Activated T-cell treated with anti-CD3 and anti-CD28 coated beads, Interleukin-2, amount 50 U/mL, for 72 hours (primary cell): Measurements from ENCODE around the gene ZBED4. TPM values are rescaled to one million over a fixed set of nuclear protein-coding genes. Genes with fewer than 3 reads are reported as not detected.

ENCODE experiments used
- ATAC-seq, 2 donors: fragments of 150-1000 bp; cut with Tn5 transposase; replicated peaks in 1 of 2; 2 replicates each; pipeline ENCODE4 v1.10.0; 2021; ENCODE audit warnings: moderate library complexity in 2 of 2, mild to moderate bottlenecking in 1 of 2
- DNase-seq, 2 donors: peaks; one replicate each; pipeline ENCODE4 v3.0.0; 2021 to 2022; ENCODE audit warnings: mixed read lengths in 1 of 2
- H3K27ac Mint-ChIP-seq: one replicate; pipeline ENCODE4 v1.8.0; 2022; ENCODE audit warnings: mild to moderate bottlenecking, moderate library complexity, mixed read lengths
- H3K27me3 Mint-ChIP-seq: one replicate; pipeline ENCODE4 v1.8.0; 2022; ENCODE audit warnings: low read depth, mixed read lengths
- H3K36me3 Mint-ChIP-seq, 2 donors: one replicate each; pipeline ENCODE4 v1.8.0; 2022; ENCODE audit warnings: mixed read lengths in 2 of 2, mild to moderate bottlenecking in 1 of 2; ENCODE audit not compliant: insufficient read depth in 2 of 2
- H3K4me1 Mint-ChIP-seq: one replicate; pipeline ENCODE4 v1.8.0; 2022; ENCODE audit warnings: low read depth, mixed read lengths
- H3K4me3 Mint-ChIP-seq, 2 donors: one replicate each; pipeline ENCODE4 v1.8.0; 2022; ENCODE audit warnings: mild to moderate bottlenecking in 2 of 2, mixed read lengths in 2 of 2, moderate library complexity in 2 of 2
- H3K9me3 Mint-ChIP-seq, 2 donors: one replicate each; pipeline ENCODE4 v1.8.0; 2022; ENCODE audit warnings: mixed read lengths in 2 of 2
- total RNA-seq, 2 donors: library from RNA; stranded (reverse); gene quantifications; one replicate each; pipeline ENCODE4 v1.2.3, GENCODE V29; 2022

The ZBED4 gene
- total RNA-seq, 2 donors from 2014 or later, result 22.3 to 23.6 TPM

- DNase-seq, result no peak
- peak overlapping the region in 1 of 2 donors; percentile 60 for H3K4me3 Mint-ChIP-seq
- H3K4me1 Mint-ChIP-seq, result peaks cover 74% of the 10 kb centered on the region
- H3K27me3 Mint-ChIP-seq, result no peaks in the 10 kb centered on the region
- H3K36me3 Mint-ChIP-seq, result peaks cover 29 to 54% of the 10 kb centered on the region in 2 donors
- peaks cover 11 to 13% of the 10 kb centered on the region in 2 donors for H3K9me3 Mint-ChIP-seq
- ATAC-seq, result no peak
- H3K27ac Mint-ChIP-seq, result no peak overlapping the region
Observed at GRCh38 chr22:49866646-49867045, 13.0 kb downstream of the ZBED4 start.

GRCh38 chr22:49867303-49868265, 13.9 kb downstream of the ZBED4 start:
- peak overlapping the region in 1 of 2 donors; percentile 60 for H3K4me3 Mint-ChIP-seq
- DNase-seq (no peak), ATAC-seq (peak in 1 of 2 donors; percentile 47)
- peaks cover 66% of the 10 kb centered on the region for H3K4me1 Mint-ChIP-seq
- H3K27ac Mint-ChIP-seq, result peak overlapping the region; percentile 44
- H3K27me3 Mint-ChIP-seq, result no peaks in the 10 kb centered on the region
- peaks cover 29 to 54% of the 10 kb centered on the region in 2 donors for H3K36me3 Mint-ChIP-seq
- H3K9me3 Mint-ChIP-seq, result peaks cover 11 to 13% of the 10 kb centered on the region in 2 donors

GRCh38 chr22:49869086-49869830, 15.6 kb downstream of the ZBED4 start:
- peaks cover 29 to 54% of the 10 kb centered on the region in 2 donors for H3K36me3 Mint-ChIP-seq
- peak overlapping the region in 1 of 2 donors; percentile 43 for H3K4me3 Mint-ChIP-seq
- no peak for DNase-seq
- ATAC-seq, result no peak
- H3K27ac Mint-ChIP-seq, result no peak overlapping the region
- peaks cover 11 to 13% of the 10 kb centered on the region in 2 donors for H3K9me3 Mint-ChIP-seq
- no peaks in the 10 kb centered on the region for H3K27me3 Mint-ChIP-seq
- H3K4me1 Mint-ChIP-seq, result peaks cover 50% of the 10 kb centered on the region

DNA sequence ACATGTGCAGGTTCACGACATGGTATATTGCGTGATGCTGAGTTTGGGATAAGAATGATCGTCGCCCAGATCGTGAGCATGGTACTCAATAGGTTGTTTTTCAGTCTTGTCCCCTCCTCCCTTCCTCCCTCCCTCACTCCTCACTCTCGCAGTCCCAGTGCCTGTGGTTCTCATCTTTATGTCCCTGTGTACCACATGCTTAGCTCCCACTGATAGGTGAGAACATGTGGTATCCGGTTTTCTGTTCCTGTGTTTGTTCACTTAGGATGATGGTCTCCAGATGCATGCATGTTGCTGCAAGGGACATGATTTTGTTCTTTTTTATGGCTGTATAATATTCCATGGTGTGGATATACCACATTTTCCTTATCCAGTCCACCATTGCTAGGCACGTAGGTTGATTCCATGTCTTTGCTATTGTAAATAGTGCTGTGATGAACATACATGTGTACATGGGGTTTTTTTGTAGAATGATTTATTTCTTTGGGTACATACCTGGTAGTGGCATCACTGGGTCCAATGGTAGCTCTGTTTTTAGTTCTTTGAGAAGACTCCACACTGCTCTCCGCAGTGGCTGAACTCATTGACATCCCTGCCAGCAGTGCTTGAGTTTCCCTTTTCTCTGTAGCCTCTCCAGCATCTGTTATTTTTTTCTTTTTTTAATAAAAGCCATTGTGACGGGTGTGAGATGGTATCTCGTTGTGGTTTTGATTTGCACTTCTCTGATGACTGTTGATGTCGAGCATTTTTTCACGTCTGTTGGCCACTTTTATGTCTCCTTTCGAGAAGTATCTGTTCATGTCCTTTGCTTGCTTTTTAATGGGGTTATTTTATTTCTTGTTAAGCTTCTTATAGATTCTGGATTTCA, 16.4 kb downstream of the ZBED4 start:
- Mint-ChIP-seq H3K4me3 (peak overlapping the region; percentile 29 to 80), H3K9me3 (peaks cover 11 to 13% of the 10 kb centered on the region in 2 donors)

DNA sequence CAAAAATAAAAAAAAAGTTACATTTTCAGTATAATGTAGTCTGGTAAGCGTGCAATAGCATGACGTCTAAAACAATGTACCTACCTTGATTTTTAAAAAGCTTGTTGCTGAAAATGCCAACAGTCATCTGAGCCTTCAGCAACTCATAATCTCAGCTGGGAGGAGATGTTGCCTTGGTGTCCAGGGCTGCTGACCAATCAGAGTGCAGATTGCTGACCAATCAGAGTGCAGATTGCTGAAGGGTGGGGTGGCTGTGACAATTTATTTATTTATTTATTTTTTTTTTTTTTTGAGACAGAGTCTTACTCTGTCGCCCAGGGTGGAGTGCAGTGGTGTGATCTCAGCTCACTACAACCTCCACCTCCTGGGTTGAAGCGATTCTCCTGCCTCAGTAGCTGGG, 17.8 kb downstream of the ZBED4 start:
- peaks cover 20 to 41% of the 10 kb centered on the region in 2 donors for H3K36me3 Mint-ChIP-seq
- H3K27me3 Mint-ChIP-seq, result no peaks in the 10 kb centered on the region
- ATAC-seq (no peak), DNase-seq (no peak)
- H3K4me3 Mint-ChIP-seq, result no peak overlapping the region
- H3K9me3 Mint-ChIP-seq, result peaks cover 9 to 10% of the 10 kb centered on the region in 2 donors
- no peak overlapping the region for H3K27ac Mint-ChIP-seq
- H3K4me1 Mint-ChIP-seq, result peaks cover 45% of the 10 kb centered on the region

More for the DNA sequence above, 16.4 kb downstream of the ZBED4 start:
- peak; percentile 37 to 64 for ATAC-seq
- Mint-ChIP-seq H3K27me3 (no peaks in the 10 kb centered on the region), H3K27ac (peak overlapping the region; percentile 71), H3K4me1 (peaks cover 49% of the 10 kb centered on the region), H3K36me3 (peaks cover 27 to 50% of the 10 kb centered on the region in 2 donors)
- no peak for DNase-seq

- DNase-seq, result no peak
- ATAC-seq, result no peak
- Mint-ChIP-seq H3K27ac (no peak overlapping the region), H3K36me3 (peaks cover 14 to 37% of the 10 kb centered on the region in 2 donors), H3K4me3 (no peak overlapping the region), H3K9me3 (peaks cover 6 to 8% of the 10 kb centered on the region in 2 donors), H3K4me1 (peaks cover 39% of the 10 kb centered on the region), H3K27me3 (no peaks in the 10 kb centered on the region)
Observed at GRCh38 chr22:49872347-49872746, 18.7 kb downstream of the ZBED4 start.

- H3K36me3 Mint-ChIP-seq, result peaks cover 15 to 31% of the 10 kb centered on the region in 2 donors
- no peak for DNase-seq
- no peak overlapping the region for H3K27ac Mint-ChIP-seq
Observed at GRCh38 chr22:49873228-49873940, 19.7 kb downstream of the ZBED4 start.

DNA sequence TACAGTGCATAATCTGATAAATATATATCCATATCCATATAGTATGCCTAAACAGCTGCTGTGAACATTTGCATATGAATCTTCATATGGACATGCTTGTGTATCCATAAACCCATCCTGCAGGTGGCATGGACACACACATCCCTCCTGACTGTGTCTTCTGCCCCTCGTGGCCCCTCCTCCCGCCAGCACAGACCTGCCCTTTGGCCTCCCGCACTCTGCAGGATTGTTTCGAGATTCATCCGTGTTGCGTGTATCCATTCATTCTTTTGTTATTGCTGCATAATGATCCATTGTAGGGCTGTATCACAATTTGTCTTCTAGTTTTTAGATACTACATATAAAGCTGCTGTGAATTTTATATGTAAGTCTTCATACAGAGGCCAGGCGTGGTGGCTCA, 24.0 kb downstream of the ZBED4 start:
- no peaks in the 10 kb centered on the region for H3K27me3 Mint-ChIP-seq
- H3K27ac Mint-ChIP-seq, result no peak overlapping the region
- H3K36me3 Mint-ChIP-seq, result peaks cover 2 to 12% of the 10 kb centered on the region in 2 donors
- H3K9me3 Mint-ChIP-seq, result no peaks in the 10 kb centered on the region
- ATAC-seq (no peak), DNase-seq (no peak)
- no peak overlapping the region for H3K4me3 Mint-ChIP-seq
- H3K4me1 Mint-ChIP-seq, result peaks cover 13% of the 10 kb centered on the region

More at GRCh38 chr22:49873228-49873940, 19.7 kb downstream of the ZBED4 start:
- ATAC-seq, result no peak
- H3K4me1 Mint-ChIP-seq, result peaks cover 28% of the 10 kb centered on the region
- no peaks in the 10 kb centered on the region for H3K27me3 Mint-ChIP-seq
- peaks cover 6 to 8% of the 10 kb centered on the region in 2 donors for H3K9me3 Mint-ChIP-seq
- H3K4me3 Mint-ChIP-seq, result no peak overlapping the region

DNA sequence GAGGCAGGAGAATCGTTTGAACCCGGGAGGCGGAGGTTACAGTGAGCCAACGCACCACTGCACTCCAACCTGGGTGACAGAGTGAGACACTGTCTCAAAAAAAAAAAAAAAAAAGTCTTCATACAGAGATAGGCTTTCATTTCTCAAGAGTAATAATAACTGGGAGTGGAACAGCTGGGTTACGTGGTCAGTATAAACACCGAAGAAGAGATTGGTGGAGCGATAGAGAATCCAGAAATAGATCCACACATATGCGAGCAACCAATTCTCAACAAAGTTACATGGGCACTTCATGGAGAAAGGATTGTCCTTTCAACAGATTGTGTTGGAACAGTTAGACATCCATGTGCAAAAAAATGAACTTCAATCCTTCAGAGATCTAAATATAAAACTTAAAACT, 24.6 kb downstream of the ZBED4 start:
- no peaks in the 10 kb centered on the region for H3K27me3 Mint-ChIP-seq
- H3K4me3 Mint-ChIP-seq, result no peak overlapping the region
- H3K36me3 Mint-ChIP-seq, result peaks cover 2 to 16% of the 10 kb centered on the region in 2 donors
- DNase-seq (no peak), ATAC-seq (no peak)
- H3K4me1 Mint-ChIP-seq, result peaks cover 13% of the 10 kb centered on the region
- H3K9me3 Mint-ChIP-seq, result no peaks in the 10 kb centered on the region
- H3K27ac Mint-ChIP-seq, result peak overlapping the region; percentile 24

- ATAC-seq, result no peak
- H3K4me3 Mint-ChIP-seq, result peak overlapping the region; percentile 29 to 49
- peaks cover 13% of the 10 kb centered on the region for H3K4me1 Mint-ChIP-seq
- no peaks in the 10 kb centered on the region for H3K9me3 Mint-ChIP-seq
- peaks cover 2 to 20% of the 10 kb centered on the region in 2 donors for H3K36me3 Mint-ChIP-seq
- no peaks in the 10 kb centered on the region for H3K27me3 Mint-ChIP-seq
- no peak for DNase-seq
- no peak overlapping the region for H3K27ac Mint-ChIP-seq
Observed at GRCh38 chr22:49879871-49880270, 26.2 kb downstream of the ZBED4 start.

GRCh38 chr22:49880281-49880680, 26.6 kb downstream of the ZBED4 start:
- H3K9me3 Mint-ChIP-seq, result no peaks in the 10 kb centered on the region
- no peaks in the 10 kb centered on the region for H3K27me3 Mint-ChIP-seq
- H3K4me1 Mint-ChIP-seq, result peaks cover 13% of the 10 kb centered on the region
- peak overlapping the region; percentile 11 for H3K27ac Mint-ChIP-seq
- peaks cover 2 to 20% of the 10 kb centered on the region in 2 donors for H3K36me3 Mint-ChIP-seq
- peak overlapping the region; percentile 29 to 49 for H3K4me3 Mint-ChIP-seq
- DNase-seq (peak in 1 of 2 donors; percentile 18), ATAC-seq (peak in 1 of 2 donors; percentile 39)

DNA sequence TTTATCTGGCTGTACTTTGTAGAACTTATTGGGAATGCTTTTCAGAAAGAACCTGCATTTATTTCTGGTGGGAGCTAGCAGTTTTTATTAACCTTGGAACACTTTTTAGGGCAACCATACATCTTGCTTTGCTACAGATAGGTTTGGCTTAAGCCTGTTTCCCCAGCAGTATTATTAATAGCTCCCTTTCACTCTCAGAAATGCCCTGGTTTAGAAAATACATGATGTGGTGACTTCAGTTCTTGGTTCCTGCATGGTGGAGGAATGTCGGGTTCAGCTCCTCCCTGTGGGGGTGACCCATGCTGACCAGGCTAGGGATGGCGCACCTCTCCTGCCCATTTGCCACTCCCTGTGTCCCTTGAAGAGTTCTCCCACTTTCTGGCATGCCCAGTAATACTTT, 28.2 kb downstream of the ZBED4 start:
- H3K9me3 Mint-ChIP-seq, result no peaks in the 10 kb centered on the region
- H3K4me1 Mint-ChIP-seq, result peaks cover 9% of the 10 kb centered on the region
- no peak overlapping the region for H3K27ac Mint-ChIP-seq
- ATAC-seq (no peak), DNase-seq (no peak)
- no peak overlapping the region for H3K4me3 Mint-ChIP-seq
- H3K27me3 Mint-ChIP-seq, result no peaks in the 10 kb centered on the region
- H3K36me3 Mint-ChIP-seq, result peaks cover 5 to 21% of the 10 kb centered on the region in 2 donors
